A673 (cell line): ENCODE data around the gene GBP1.

Experiments
- EZH2 ChIP-seq: fragments of 200-600 bp; sonication (generic); IDR thresholded peaks from 2 replicates; pipeline ENCODE4 v1.6.1; 2017; ENCODE audit warnings: borderline replicate concordance, low read depth, mild to moderate bottlenecking, mixed read lengths, antibody characterized with exemption, low read length; ENCODE audit not compliant: poor library complexity, severe bottlenecking
- TF ChIP-seq, protein P1 (sequence below): fragments of 300-800, 200-600 bp; sonication (generic); conservative IDR thresholded peaks from 2 replicates; pipeline ENCODE4 v1.5.1; 2017; ENCODE audit warnings: low read depth, mild to moderate bottlenecking, antibody characterized with exemption, low read length, moderate library complexity, mixed read lengths

DNA sequence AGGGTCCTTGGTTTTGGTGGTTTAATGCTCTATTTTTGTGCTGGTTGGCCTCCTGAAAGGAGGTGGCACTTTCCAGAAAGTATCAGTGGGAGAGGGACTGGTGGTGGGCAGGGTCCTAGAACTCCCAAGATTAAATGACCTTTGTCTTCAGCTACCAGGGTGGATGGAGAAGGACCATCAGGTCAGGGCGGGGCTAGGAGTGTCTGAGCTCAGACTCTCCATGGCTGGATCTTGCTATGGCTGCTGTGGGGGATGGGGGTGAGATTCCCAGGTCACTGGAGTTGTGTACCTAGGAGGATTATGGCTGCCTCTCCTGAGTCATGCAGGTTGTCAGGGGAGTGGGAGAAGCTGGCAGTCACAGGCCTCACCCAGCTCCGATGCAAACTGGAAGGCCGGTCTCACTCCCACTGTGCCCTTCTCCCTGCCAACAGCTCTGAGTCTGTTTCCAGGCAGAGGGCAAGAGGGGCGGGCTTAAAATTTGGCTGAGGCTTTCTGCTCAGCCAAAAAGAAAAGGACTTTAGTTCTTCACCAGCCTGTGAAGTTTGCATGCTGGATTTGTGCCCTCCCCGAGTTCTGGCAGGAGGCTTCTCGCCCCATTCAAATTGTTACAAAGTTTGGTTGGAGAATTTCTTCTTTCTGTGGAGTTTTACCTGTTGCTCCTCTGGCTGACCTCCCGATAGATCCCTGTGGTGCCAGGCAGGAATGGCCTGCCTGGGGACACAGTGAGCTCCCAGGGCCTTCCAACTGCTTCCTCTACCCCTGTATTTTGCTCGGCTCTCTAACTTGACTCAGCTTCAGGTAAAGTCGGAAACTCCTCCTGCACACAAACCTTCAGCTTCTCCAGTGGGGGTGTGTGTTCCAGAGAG, 59.5 kb downstream of the GBP1 start:
- TF ChIP-seq, protein P1, sequence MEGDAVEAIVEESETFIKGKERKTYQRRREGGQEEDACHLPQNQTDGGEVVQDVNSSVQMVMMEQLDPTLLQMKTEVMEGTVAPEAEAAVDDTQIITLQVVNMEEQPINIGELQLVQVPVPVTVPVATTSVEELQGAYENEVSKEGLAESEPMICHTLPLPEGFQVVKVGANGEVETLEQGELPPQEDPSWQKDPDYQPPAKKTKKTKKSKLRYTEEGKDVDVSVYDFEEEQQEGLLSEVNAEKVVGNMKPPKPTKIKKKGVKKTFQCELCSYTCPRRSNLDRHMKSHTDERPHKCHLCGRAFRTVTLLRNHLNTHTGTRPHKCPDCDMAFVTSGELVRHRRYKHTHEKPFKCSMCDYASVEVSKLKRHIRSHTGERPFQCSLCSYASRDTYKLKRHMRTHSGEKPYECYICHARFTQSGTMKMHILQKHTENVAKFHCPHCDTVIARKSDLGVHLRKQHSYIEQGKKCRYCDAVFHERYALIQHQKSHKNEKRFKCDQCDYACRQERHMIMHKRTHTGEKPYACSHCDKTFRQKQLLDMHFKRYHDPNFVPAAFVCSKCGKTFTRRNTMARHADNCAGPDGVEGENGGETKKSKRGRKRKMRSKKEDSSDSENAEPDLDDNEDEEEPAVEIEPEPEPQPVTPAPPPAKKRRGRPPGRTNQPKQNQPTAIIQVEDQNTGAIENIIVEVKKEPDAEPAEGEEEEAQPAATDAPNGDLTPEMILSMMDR, result no peak
- TF ChIP-seq EZH2, result no peak
